ENCODE data around the gene TMEM138. TPM values are rescaled to one million over a fixed set of nuclear protein-coding genes. Genes with fewer than 3 reads are reported as not detected.
A peak's percentile ranks its signal among the peaks of the same experiment; 100 is the strongest.

The TMEM138 gene
- polyA plus RNA-seq, 4 donors, result 24.9 to 48.3 (median 38.7) TPM

DNA sequence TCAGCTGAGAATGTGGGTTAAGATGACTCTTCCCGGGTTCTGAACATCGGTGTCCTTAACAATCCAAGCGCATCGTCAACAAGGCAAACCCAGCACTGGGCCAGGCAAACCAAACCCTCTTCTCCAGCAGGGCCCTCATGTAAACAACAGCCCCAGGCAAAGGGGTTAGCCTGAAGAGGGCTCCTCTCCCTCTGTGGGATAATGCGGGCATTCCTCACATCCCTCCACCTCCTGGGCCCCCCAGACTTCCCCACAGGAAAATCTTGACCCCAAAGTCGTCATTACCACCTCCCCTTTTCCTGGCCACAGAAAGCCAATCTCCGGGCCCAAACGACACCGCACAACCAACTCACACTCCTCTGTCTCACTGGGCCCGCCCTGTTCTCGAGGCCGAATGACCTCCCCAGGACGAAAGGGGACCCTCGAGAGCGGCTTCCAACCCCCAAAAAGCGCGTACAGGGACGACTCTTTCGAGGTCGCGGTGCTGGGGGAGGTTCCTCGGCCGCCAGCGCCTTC is 29.8 kb upstream of the TMEM138 start:
- Histone ChIP-seq H3K4me3 (ENCODE audit: low read depth in 1 of 3, low read length in 3 of 3) (peak overlapping the region; percentile 72 to 99 (median 90)), H3K36me3 (ENCODE audit: control insufficient read depth in 3 of 3, insufficient read depth in 2 of 3, low read depth in 1 of 3, low read length in 3 of 3) (peaks cover 8 to 31% (median 8%) of the 10 kb centered on the region in 3 donors), H3K9me3 (ENCODE audit: control insufficient read depth in 2 of 2, insufficient read depth in 1 of 2, low read depth in 1 of 2, low read length in 1 of 2) (no peaks in the 10 kb centered on the region), H3K27me3 (ENCODE audit: control insufficient read depth in 3 of 3, insufficient read depth in 3 of 3, low read length in 3 of 3) (no peaks in the 10 kb centered on the region), H3K4me1 (ENCODE audit: control insufficient read depth in 3 of 3, insufficient read depth in 2 of 3, low read depth in 1 of 3, low read length in 2 of 3) (peaks cover 6 to 31% (median 7%) of the 10 kb centered on the region in 3 donors), H3K27ac (ENCODE audit: low read depth in 1 of 3, low read length in 2 of 3) (peak overlapping the region; percentile 84 to 94 (median 91))
- FAIRE-seq (no peak), DNase-seq (peak; percentile 13 to 35)
- WGBS, 3 donors, result 0% methylated on average over 23 to 24 of the region's 24 CpGs

DNA sequence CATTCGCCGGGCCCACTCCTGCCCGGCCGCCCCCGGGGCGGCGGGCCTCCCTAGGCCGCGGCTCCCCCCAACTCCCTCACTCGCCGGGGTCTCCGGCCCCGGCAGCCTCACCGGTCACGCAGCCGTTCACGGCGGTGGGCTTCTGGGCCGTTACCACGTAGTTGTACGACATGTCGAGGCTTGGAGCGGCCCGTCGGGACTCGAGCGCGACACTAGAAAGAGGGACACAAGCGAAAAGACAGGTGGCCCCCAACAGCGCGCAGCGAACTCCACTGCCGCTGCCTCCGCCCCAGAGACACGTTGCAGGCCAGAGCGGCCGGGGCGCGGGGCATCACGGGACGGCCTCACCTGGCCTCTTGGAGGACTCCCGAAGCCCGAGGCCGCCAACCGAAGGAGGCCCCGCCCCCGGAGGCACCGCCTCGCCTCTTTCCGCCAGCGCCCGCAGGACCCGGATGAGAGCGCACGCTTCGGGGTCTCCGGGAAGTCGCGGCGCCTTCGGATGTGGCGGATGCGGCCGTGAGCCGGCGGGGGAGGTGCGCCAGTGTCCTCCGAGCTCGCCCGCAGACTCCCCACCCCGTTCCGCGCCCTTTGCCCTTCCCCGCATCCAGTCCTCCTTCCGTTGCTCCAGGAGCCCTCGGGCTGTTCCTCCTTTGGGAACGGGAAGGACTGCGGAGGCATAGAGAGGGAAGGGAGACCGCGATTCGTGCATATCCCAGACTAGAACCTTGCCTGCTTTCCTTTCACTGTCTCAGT is 29.2 kb upstream of the TMEM138 start, which contains the start of the genes DDB1 and TKFC:
TSS of gene DDB1 (minus strand) at position 309 of the 753 bp plus-strand sequence. CDS start at position 172, 137 bp downstream.
TSS of gene TKFC (plus strand) at position 432 of the 753 bp plus-strand sequence. CDS start 1,501 bp downstream, outside the sequence.
- FAIRE-seq, result no peak

DNA sequence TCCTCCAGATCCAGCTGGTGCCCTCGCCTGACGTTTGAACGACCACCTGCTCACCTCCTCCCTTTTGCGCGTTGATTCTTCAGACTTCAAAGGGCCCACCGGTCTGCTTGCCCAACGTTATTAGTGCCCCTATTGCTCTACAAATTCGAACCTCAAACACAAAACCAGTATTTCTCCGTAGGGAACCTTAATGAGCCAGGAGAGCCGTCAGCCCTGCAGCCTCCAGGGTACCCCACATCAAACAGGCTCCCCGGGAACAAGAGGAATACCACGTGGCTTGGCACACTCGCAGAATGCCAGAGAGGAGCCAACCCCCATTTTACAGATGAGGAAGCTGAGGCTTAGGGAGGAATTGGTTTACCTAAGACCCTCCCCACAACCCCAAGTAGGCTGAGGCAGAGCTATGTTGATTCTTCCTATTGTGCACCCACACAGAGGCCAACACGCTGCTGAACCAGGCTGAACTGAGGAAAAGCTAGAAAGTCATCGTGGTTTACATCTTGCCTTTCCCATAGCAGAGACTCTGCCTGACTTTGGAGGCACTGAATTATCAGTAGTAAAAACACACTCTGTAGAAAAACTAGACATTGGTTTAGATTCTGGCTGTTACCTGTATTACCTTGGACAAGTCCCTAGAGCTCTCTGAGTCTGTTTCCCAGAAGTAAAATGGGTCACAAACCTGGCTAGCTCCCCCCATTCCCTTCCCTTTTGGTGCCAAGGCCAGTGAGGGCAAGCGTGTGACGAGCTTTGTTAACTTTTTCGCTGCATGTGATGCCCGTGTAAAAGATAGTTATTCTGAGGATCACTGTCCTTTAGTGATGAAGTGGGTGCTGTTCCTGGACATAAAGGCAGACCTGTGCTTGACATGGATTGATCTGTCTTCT is 28.4 kb upstream of the TMEM138 start:
- FAIRE-seq (no peak), DNase-seq (peak in 1 of 2 donors; percentile 32)
- peak overlapping the region; percentile 65 to 90 (median 72) for H3K4me3 ChIP-seq (ENCODE audit: low read depth in 1 of 3, low read length in 3 of 3)
- no peaks in the 10 kb centered on the region for H3K9me3 ChIP-seq (ENCODE audit: control insufficient read depth in 2 of 2, insufficient read depth in 1 of 2, low read depth in 1 of 2, low read length in 1 of 2)
- H3K36me3 ChIP-seq (ENCODE audit: control insufficient read depth in 3 of 3, insufficient read depth in 2 of 3, low read depth in 1 of 3, low read length in 3 of 3), result peaks cover 8 to 40% (median 12%) of the 10 kb centered on the region in 3 donors
- peak overlapping the region; percentile 84 to 94 (median 91) for H3K27ac ChIP-seq (ENCODE audit: low read depth in 1 of 3, low read length in 2 of 3)
- WGBS, 3 donors, result 4 to 20% (median 11%) methylated on average over 19 of the region's 19 CpGs
- H3K4me1 ChIP-seq (ENCODE audit: control insufficient read depth in 3 of 3, insufficient read depth in 2 of 3, low read depth in 1 of 3, low read length in 2 of 3), result peaks cover 6 to 31% (median 7%) of the 10 kb centered on the region in 3 donors
- no peaks in the 10 kb centered on the region for H3K27me3 ChIP-seq (ENCODE audit: control insufficient read depth in 3 of 3, insufficient read depth in 3 of 3, low read length in 3 of 3)

More for the DNA sequence above, 29.2 kb upstream of the TMEM138 start, which contains the start of the genes DDB1 and TKFC:
- peak within 1 kb of the TSS; percentile 84 to 94 (median 91) for H3K27ac ChIP-seq (ENCODE audit: low read depth in 1 of 3, low read length in 2 of 3)
- H3K4me3 ChIP-seq (ENCODE audit: low read depth in 1 of 3, low read length in 3 of 3), result peak within 1 kb of the TSS; percentile 72 to 99 (median 90)
- 0% methylated on average over 75 to 80 of the region's 81 CpGs for WGBS, 3 donors
- H3K36me3 ChIP-seq (ENCODE audit: control insufficient read depth in 3 of 3, insufficient read depth in 2 of 3, low read depth in 1 of 3, low read length in 3 of 3), result peaks cover 8 to 37% (median 9%) of the 10 kb centered on the region in 3 donors
- H3K9me3 ChIP-seq (ENCODE audit: control insufficient read depth in 2 of 2, insufficient read depth in 1 of 2, low read depth in 1 of 2, low read length in 1 of 2), result no peaks in the 10 kb centered on the region
- DNase-seq, result peak; percentile 93 to 97
- H3K4me1 ChIP-seq (ENCODE audit: control insufficient read depth in 3 of 3, insufficient read depth in 2 of 3, low read depth in 1 of 3, low read length in 2 of 3), result peaks cover 6 to 31% (median 7%) of the 10 kb centered on the region in 3 donors
- no peaks in the 10 kb centered on the region for H3K27me3 ChIP-seq (ENCODE audit: control insufficient read depth in 3 of 3, insufficient read depth in 3 of 3, low read length in 3 of 3)

DNA sequence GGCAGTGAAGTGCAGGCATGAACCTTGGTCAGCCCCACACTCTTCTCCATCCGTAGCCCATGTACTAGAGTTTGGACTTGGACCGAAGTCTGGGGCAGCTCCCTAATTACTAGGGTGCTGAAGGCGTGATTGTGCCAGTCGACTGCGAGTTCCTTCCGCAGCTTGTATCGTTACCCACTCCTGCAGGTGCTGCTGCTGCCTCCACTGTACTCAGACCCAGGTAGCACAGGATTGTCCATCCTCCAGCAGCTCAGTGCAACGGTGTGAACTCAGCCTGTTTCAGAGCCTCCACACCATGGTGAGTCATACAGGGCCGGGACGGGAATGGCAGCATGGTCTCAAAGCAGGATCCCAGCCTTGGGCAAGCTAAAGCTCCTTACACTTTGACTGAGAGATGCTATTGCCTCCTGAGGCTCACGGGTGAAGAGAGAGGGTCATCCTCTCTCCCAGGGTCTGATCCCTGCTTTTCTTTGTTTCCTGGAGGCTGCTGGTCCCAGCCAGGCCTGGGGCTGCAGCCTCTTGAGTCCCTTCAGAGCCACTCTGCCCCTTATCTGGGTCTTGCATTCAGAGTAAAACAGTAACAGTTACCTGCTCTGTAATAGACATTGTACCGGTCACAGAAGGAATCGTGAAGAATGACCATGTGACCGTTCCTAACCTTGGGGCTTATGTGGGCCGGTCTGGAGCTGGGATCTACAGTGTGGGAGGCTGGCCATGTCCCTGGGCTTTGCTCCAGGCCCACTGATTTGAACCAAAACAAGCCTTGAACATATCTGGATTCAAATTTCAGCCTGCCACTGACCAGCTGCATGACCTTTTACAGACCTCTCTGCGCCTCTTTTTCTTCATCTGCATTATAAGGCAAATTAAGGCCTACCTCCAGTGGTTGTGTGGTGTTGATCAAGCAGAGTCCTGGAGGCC is 27.5 kb upstream of the TMEM138 start:
- Histone ChIP-seq H3K27me3 (ENCODE audit: control insufficient read depth in 3 of 3, insufficient read depth in 3 of 3, low read length in 3 of 3) (no peaks in the 10 kb centered on the region), H3K27ac (ENCODE audit: low read depth in 1 of 3, low read length in 2 of 3) (peak overlapping the region; percentile 75 to 94 (median 84)), H3K9me3 (ENCODE audit: control insufficient read depth in 2 of 2, insufficient read depth in 1 of 2, low read depth in 1 of 2, low read length in 1 of 2) (no peaks in the 10 kb centered on the region), H3K36me3 (ENCODE audit: control insufficient read depth in 3 of 3, insufficient read depth in 2 of 3, low read depth in 1 of 3, low read length in 3 of 3) (peaks cover 2 to 45% (median 11%) of the 10 kb centered on the region in 3 donors), H3K4me3 (ENCODE audit: low read depth in 1 of 3, low read length in 3 of 3) (peak overlapping the region in 2 of 3 donors; percentile 52 to 77), H3K4me1 (ENCODE audit: control insufficient read depth in 3 of 3, insufficient read depth in 2 of 3, low read depth in 1 of 3, low read length in 2 of 3) (peaks cover 6 to 31% (median 7%) of the 10 kb centered on the region in 3 donors)
- 27 to 70% (median 35%) methylated on average over 16 of the region's 16 CpGs for WGBS, 3 donors
- FAIRE-seq (no peak), DNase-seq (peak; percentile 85 to 95)

DNA sequence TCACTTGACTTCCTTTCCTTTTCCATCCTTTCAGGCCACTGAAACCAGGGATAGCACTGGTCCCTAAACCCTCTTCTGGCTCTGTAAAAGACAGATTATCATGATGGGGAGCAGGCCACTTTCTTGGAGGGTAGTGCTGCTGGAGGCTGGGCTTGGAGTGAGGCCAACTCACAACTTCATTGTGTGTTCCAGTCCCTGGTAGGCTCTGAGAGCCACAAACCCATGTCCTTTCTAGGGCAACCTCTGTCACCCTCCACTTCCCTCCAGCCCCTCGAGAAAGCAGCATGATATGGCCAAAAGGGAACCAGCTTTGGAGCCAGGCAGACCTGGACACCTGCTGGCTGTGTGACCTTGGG is 26.8 kb upstream of the TMEM138 start:
- Histone ChIP-seq H3K27me3 (ENCODE audit: control insufficient read depth in 3 of 3, insufficient read depth in 3 of 3, low read length in 3 of 3) (no peaks in the 10 kb centered on the region), H3K36me3 (ENCODE audit: control insufficient read depth in 3 of 3, insufficient read depth in 2 of 3, low read depth in 1 of 3, low read length in 3 of 3) (peaks cover 0 to 46% (median 12%) of the 10 kb centered on the region in 3 donors), H3K4me1 (ENCODE audit: control insufficient read depth in 3 of 3, insufficient read depth in 2 of 3, low read depth in 1 of 3, low read length in 2 of 3) (peaks cover 6 to 31% (median 7%) of the 10 kb centered on the region in 3 donors), H3K4me3 (ENCODE audit: low read depth in 1 of 3, low read length in 3 of 3) (peak overlapping the region in 2 of 3 donors; percentile 52 to 77), H3K27ac (ENCODE audit: low read depth in 1 of 3, low read length in 2 of 3) (peak overlapping the region; percentile 75 to 94 (median 84)), H3K9me3 (ENCODE audit: control insufficient read depth in 2 of 2, insufficient read depth in 1 of 2, low read depth in 1 of 2, low read length in 1 of 2) (no peaks in the 10 kb centered on the region)
- 7 to 51% (median 42%) methylated on average over 1 of the region's 1 CpG for WGBS, 3 donors
- peak in 1 of 2 donors; percentile 43 for DNase-seq
- no peak for FAIRE-seq

DNA sequence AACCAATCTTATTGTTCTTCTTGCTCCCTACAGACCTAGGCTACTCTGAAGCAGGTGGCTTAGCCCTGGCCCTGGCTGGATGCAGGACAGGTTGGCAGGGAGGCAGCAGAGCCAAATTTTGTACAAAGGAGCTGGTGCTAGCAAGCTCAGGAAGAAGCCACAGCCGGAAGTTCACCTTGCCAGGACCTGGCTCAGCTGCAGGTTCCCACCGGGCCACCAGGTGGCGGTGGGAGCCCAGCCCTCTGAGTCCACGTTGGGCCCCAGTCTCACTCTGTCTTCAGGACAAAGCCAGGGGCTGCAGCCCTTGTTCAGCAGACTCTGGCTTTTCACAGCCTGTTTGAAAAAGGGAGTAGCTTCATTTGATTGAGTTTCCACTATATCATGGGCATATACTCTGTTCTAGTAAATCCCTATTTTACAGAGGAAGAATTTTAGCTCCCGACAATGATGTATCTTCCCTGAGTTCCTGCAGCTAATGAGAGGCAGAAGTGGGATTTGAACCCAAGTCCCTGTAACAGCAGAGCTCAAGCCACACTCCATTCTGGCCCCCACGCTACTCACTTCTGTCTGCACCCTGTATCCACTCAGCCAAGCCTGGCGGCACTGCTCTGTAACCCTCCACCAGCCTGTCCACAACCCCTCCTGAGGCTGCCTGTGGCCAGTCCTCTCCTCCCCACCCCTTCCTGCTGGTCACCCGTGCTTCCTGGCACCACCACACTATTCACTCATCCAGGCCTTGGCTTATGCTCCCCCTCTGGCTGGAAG is 25.8 kb upstream of the TMEM138 start:
- Histone ChIP-seq H3K4me1 (ENCODE audit: control insufficient read depth in 3 of 3, insufficient read depth in 2 of 3, low read depth in 1 of 3, low read length in 2 of 3) (peaks cover 5 to 30% (median 5%) of the 10 kb centered on the region in 3 donors), H3K27me3 (ENCODE audit: control insufficient read depth in 3 of 3, insufficient read depth in 3 of 3, low read length in 3 of 3) (no peaks in the 10 kb centered on the region), H3K4me3 (ENCODE audit: low read depth in 1 of 3, low read length in 3 of 3) (peak overlapping the region in 2 of 3 donors; percentile 11 to 77), H3K9me3 (ENCODE audit: control insufficient read depth in 2 of 2, insufficient read depth in 1 of 2, low read depth in 1 of 2, low read length in 1 of 2) (no peaks in the 10 kb centered on the region), H3K36me3 (ENCODE audit: control insufficient read depth in 3 of 3, insufficient read depth in 2 of 3, low read depth in 1 of 3, low read length in 3 of 3) (peaks cover 0 to 52% (median 12%) of the 10 kb centered on the region in 3 donors), H3K27ac (ENCODE audit: low read depth in 1 of 3, low read length in 2 of 3) (peak overlapping the region; percentile 53 to 90 (median 61))
- 32% methylated on average over 8 of the region's 8 CpGs for WGBS, 3 donors
- peak; percentile 87 to 92 for DNase-seq
- no peak for FAIRE-seq
